Mucosa of gallbladder (tissue), 1 donor: ENCODE measurements around the gene MMEL1. TPM values are rescaled to one million over a fixed set of nuclear protein-coding genes. Genes with fewer than 3 reads are reported as not detected.

Source experiments
- DNase-seq: peaks from one replicate; pipeline ENCODE4 v3.0.0-alpha.2; 2020; ENCODE audit warnings: low spot score
- total RNA-seq: library from RNA; stranded (reverse); gene quantifications from one replicate; pipeline ENCODE4 v1.2.1, GENCODE V29; 2021
- donor health status: DM: no; HTN: no; CAD: no.

The MMEL1 gene
- total RNA-seq, 1 donor from 2014 or later = 22.9 TPM

GRCh38 chr1:2544875-2545640, 87.8 kb downstream of the MMEL1 start:
- DNase-seq = no peak

GRCh38 chr1:2544093-2544874, 88.5 kb downstream of the MMEL1 start:
- no peak for DNase-seq

- DNase-seq = no peak
These were observed 89.2 kb downstream of the MMEL1 start for GRCh38 chr1:2543543-2544092.

GRCh38 chr1:2542246-2542915, 90.4 kb downstream of the MMEL1 start:
- DNase-seq = no peak

- peak; percentile 77 for DNase-seq
These were observed 91.1 kb downstream of the MMEL1 start for GRCh38 chr1:2541619-2542245.

GRCh38 chr1:2540816-2541492, 91.9 kb downstream of the MMEL1 start:
- no peak for DNase-seq

Other genes with a start within 250 kb of the MMEL1 start
- gene MORN1, start 241.5 kb downstream of the MMEL1 start, total RNA-seq = 24.4 TPM
- 172 TPM for gene RER1, start 241.2 kb downstream of the MMEL1 start, total RNA-seq
- 17.9 TPM for gene PEX10, start 220.5 kb downstream of the MMEL1 start, total RNA-seq
- 8.1 TPM for gene PLCH2, start 156.7 kb downstream of the MMEL1 start, total RNA-seq
- gene PANK4, start 106.4 kb downstream of the MMEL1 start, total RNA-seq = 39.9 TPM
- 0.20 TPM for gene HES5, start 102.8 kb downstream of the MMEL1 start, total RNA-seq
- 231 TPM for gene TNFRSF14, start 76.6 kb downstream of the MMEL1 start, total RNA-seq
- gene PRXL2B, start 46.2 kb downstream of the MMEL1 start, total RNA-seq = 133 TPM
- 1.4 TPM for gene TTC34, start 168.7 kb upstream of the MMEL1 start, total RNA-seq